ENCODE measurements around the gene STK40. TPM values are rescaled to one million over a fixed set of nuclear protein-coding genes. Genes with fewer than 3 reads are reported as not detected.
A peak's percentile ranks its signal among the peaks of the same experiment; 100 is the strongest.

Gene STK40
- total RNA-seq, 1 donor from 2014 or later = 45.0 TPM

DNA sequence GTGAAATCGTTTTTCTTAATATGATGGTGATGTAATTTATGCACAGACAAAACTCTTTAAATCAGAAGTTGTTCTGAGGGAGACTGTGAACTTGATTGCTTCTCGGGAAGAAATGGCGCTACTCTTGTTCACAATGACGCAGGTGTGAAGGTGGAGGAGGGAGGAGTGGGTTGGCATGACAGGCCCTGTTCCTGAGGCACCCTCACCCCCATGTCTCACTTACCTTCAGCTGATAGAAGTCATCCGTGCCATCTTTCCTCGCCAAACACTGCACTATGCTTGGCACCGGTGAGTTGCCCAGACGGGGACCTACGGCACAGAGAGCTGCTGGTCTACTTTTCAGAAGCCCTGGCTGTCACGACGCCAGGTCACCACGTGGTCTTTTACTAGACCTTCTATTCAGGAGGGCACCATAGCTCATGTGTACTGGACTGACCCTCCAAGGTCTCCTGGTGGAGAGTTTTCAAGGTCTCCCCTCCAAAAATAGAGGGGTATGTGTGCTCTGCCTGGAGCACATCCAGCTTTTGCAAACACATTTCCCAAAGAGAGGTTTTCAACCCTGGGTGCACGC, 27.1 kb downstream of the STK40 start:
- no peak overlapping the region for H3K27ac Mint-ChIP-seq (ENCODE audit: unreplicated experiment)
- DNase-seq (ENCODE audit: extremely low spot score, unreplicated experiment) = no peak
- TF ChIP-seq, protein P1, sequence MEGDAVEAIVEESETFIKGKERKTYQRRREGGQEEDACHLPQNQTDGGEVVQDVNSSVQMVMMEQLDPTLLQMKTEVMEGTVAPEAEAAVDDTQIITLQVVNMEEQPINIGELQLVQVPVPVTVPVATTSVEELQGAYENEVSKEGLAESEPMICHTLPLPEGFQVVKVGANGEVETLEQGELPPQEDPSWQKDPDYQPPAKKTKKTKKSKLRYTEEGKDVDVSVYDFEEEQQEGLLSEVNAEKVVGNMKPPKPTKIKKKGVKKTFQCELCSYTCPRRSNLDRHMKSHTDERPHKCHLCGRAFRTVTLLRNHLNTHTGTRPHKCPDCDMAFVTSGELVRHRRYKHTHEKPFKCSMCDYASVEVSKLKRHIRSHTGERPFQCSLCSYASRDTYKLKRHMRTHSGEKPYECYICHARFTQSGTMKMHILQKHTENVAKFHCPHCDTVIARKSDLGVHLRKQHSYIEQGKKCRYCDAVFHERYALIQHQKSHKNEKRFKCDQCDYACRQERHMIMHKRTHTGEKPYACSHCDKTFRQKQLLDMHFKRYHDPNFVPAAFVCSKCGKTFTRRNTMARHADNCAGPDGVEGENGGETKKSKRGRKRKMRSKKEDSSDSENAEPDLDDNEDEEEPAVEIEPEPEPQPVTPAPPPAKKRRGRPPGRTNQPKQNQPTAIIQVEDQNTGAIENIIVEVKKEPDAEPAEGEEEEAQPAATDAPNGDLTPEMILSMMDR (IDR thresholded peaks at IDR 0.05) = no peak
- H3K4me1 Mint-ChIP-seq (ENCODE audit: unreplicated experiment) = peaks cover 5% of the 10 kb centered on the region
- no peaks in the 10 kb centered on the region for H3K9me3 Mint-ChIP-seq (ENCODE audit: unreplicated experiment)
- no peaks in the 10 kb centered on the region for H3K27me3 Mint-ChIP-seq (ENCODE audit: unreplicated experiment)
- H3K36me3 Mint-ChIP-seq (ENCODE audit: unreplicated experiment) = peaks cover 49% of the 10 kb centered on the region
- no peak overlapping the region for H3K4me3 Mint-ChIP-seq (ENCODE audit: unreplicated experiment)

DNA sequence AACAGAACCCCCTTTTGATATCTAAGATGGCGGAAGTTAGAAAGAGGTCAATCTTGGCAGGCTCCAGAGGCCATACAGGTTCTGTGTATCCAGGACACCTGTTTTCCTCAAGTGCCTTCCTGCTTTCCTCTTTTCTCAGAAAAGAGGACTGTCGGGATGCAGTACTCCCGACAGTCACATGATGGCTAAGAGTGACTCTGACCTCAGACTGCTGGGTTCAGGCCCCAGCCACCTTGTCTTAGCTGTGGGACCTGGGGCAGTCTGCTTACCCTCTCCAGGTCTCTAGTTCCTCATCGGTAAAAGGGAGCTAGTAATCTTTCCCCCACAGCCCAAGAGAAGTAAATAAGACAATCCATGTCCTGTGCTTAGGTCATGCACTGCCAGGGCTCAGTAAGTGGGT, 29.9 kb downstream of the STK40 start:
- DNase-seq (ENCODE audit: extremely low spot score, unreplicated experiment) = no peak
- H3K36me3 Mint-ChIP-seq (ENCODE audit: unreplicated experiment) = peaks cover 33% of the 10 kb centered on the region
- H3K27me3 Mint-ChIP-seq (ENCODE audit: unreplicated experiment) = no peaks in the 10 kb centered on the region
- peaks cover 33% of the 10 kb centered on the region for H3K4me1 Mint-ChIP-seq (ENCODE audit: unreplicated experiment)
- no peaks in the 10 kb centered on the region for H3K9me3 Mint-ChIP-seq (ENCODE audit: unreplicated experiment)
- no peak overlapping the region for H3K4me3 Mint-ChIP-seq (ENCODE audit: unreplicated experiment)
- peak overlapping the region; percentile 54 for H3K27ac Mint-ChIP-seq (ENCODE audit: unreplicated experiment)
- TF ChIP-seq, protein P1 (IDR thresholded peaks at IDR 0.05) = no peak

DNA sequence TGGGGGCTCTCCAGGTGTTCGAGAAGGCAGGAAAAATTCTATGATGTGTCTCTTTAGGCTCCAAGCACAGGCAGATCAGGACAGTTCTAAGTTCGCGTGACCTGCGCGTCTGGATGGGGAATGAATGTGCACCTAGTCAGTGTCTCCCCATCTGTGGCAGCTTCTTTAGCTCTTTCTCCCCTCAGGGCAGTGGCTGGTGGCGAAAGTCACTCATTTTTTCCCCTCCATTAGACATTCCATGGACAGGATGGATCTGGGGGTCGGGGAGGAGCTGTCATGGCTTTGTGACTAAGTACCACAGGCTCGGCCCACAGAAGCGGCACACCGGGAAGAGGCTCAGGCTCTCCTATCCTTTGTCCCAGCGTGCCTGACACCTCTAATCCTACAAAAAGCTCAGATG, 31.2 kb downstream of the STK40 start:
- H3K9me3 Mint-ChIP-seq (ENCODE audit: unreplicated experiment) = no peaks in the 10 kb centered on the region
- peak overlapping the region; percentile 99 for H3K27ac Mint-ChIP-seq (ENCODE audit: unreplicated experiment)
- no peak overlapping the region for H3K4me3 Mint-ChIP-seq (ENCODE audit: unreplicated experiment)
- TF ChIP-seq, protein P1 (IDR thresholded peaks at IDR 0.05) = no peak
- H3K36me3 Mint-ChIP-seq (ENCODE audit: unreplicated experiment) = peaks cover 27% of the 10 kb centered on the region
- no peaks in the 10 kb centered on the region for H3K27me3 Mint-ChIP-seq (ENCODE audit: unreplicated experiment)
- peaks cover 46% of the 10 kb centered on the region for H3K4me1 Mint-ChIP-seq (ENCODE audit: unreplicated experiment)
- DNase-seq (ENCODE audit: extremely low spot score, unreplicated experiment) = no peak

DNA sequence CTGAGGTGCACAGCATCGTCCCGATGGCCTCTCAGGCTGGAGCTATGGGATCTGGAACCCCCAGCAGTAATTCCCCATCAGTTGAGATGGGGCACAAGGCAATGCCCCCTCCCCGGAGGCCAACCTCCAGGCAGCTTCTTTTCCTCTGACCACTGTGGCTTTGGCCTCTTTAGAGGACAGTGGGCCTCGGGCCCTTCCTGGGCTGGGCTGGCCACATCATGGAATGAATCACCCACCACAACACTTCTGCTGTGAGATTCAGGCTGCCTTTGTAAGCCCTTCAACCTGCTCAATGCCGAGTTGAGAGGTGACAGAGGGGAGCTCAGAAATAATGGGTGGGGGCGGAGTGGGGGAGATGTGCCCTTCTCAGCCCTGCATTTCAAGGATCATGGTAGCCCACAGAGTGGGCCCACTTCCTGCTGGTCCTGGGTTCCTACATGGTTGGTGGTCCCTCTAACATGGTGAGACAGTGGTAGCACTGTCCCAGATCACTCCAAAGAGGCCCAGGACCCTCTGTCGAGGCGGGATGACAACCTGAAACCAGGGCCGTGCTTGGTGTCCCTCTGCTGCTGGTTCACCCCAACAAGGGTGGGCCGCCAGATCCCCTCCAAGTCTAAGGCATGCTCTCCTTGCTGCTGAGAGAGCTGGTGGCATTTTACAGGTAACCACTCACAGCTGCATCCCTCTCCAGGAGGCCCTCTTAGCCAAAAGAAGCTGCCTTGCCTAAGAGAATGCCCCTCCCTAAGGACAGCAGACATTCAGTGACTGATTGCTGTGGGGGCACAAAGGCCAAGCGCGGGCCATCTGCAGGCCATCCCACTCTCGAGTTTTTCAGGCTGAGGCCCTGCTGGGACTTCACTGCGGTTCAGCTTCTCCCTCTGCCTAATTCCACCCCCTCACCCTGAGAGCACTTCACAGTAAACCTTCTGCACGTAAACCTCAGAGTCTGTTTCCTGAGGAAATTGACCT, 32.5 kb downstream of the STK40 start:
- Mint-ChIP-seq H3K4me1 (ENCODE audit: unreplicated experiment) (peaks cover 51% of the 10 kb centered on the region), H3K36me3 (ENCODE audit: unreplicated experiment) (peaks cover 22% of the 10 kb centered on the region), H3K9me3 (ENCODE audit: unreplicated experiment) (no peaks in the 10 kb centered on the region), H3K4me3 (ENCODE audit: unreplicated experiment) (peak overlapping the region; percentile 51), H3K27ac (ENCODE audit: unreplicated experiment) (peak overlapping the region; percentile 99), H3K27me3 (ENCODE audit: unreplicated experiment) (no peaks in the 10 kb centered on the region)
- TF ChIP-seq, protein P1 (IDR thresholded peaks at IDR 0.05) = no peak
- no peak for DNase-seq (ENCODE audit: extremely low spot score, unreplicated experiment)

Data from osteocyte (in vitro differentiated cells).